ENCODE results near the gene FREM3. TPM values are rescaled to one million over a fixed set of nuclear protein-coding genes. Genes with fewer than 3 reads are reported as not detected.

The FREM3 gene
- total and polyA plus RNA-seq, 8 donors = not detected

DNA sequence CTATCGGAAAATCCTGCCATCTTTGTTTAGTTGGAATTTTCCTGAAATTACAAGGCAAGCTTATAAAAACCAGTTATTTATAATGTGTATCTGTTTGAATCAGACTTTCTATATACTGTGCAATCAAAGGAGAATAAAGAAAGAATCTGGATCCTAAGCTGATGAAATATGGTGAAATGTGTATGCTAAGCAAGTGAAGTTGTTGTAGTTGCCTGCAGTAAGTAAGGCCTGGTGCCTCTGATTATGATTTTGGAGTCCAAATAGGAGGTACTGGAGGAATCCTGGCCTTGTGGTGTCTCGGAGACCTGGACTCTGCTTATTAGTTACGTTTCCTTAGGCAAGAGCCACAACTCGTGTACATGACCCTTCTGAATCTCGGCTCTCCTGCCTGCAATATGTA, 13.1 kb upstream of the FREM3 start:
- ATAC-seq (no peak), DNase-seq (no peak), FAIRE-seq (no peak)
- H3K27ac ChIP-seq = no peak overlapping the region
- no peak overlapping the region for H3K4me3 ChIP-seq
- no peaks in the 10 kb centered on the region for H3K27me3 ChIP-seq
- H3K4me1 ChIP-seq = no peaks in the 10 kb centered on the region
- intact Hi-C loops (cut with DNase I) = no loop called here
- no peaks in the 10 kb centered on the region for H3K9me3 ChIP-seq
- no peaks in the 10 kb centered on the region for H3K36me3 ChIP-seq
- no peak for TF ChIP-seq CTCF (IDR thresholded peaks at IDR 0.05)
- WGBS, 2 donors = 86 to 94% methylated on average over 5 of the region's 5 CpGs

- Histone ChIP-seq H3K27ac (no peak overlapping the region), H3K4me1 (no peaks in the 10 kb centered on the region), H3K36me3 (no peaks in the 10 kb centered on the region), H3K9me3 (no peaks in the 10 kb centered on the region), H3K27me3 (no peaks in the 10 kb centered on the region), H3K4me3 (no peak overlapping the region)
- ATAC-seq = no peak
- intact Hi-C loops (cut with DNase I) = no loop called here
- FAIRE-seq = no peak
- DNase-seq = no peak
- no peak for TF ChIP-seq CTCF (IDR thresholded peaks at IDR 0.05)
- WGBS, 2 donors = 40 to 49% methylated on average over 1 of the region's 1 CpG
Observed at GRCh38 chr4:143712155-143712550, 11.7 kb upstream of the FREM3 start.

DNA sequence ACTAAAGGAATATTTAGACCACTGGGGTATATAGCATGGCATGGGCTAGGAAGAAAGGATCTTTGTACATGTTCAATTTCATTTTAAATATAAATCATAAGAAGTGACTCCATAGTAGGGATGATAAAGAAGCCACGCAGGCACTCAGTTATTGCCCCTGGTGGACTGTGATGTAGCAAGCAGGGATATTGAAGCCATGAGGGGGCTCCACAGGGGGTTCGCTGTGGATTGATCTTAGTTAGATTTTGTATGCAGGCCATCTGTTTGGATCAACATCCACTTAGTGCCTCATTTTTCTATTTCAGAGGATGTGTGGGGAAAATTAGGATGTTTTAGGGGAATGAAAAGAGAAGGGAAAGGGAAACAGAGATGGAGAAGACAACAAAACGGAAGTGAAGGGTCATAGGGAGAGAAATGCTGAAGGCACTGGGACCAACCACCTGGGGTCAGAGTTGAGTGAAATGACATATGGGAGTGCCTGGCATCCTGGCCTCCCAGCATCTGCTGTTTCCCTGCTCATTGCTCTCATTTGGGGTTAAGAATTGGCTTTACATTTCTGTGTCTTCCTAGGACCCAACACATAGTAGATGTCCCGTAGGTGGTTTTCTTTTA, 11.2 kb upstream of the FREM3 start:
- no peak for ATAC-seq
- H3K4me1 ChIP-seq = no peaks in the 10 kb centered on the region
- H3K4me3 ChIP-seq = no peak overlapping the region
- intact Hi-C loops (cut with DNase I) = no loop called here
- H3K27ac ChIP-seq = no peak overlapping the region
- no peaks in the 10 kb centered on the region for H3K9me3 ChIP-seq
- DNase-seq = no peak
- WGBS, 2 donors = 84 to 88% methylated on average over 4 of the region's 4 CpGs
- no peaks in the 10 kb centered on the region for H3K36me3 ChIP-seq
- TF ChIP-seq CTCF (IDR thresholded peaks at IDR 0.05) = no peak
- FAIRE-seq = no peak
- H3K27me3 ChIP-seq = no peaks in the 10 kb centered on the region

- intact Hi-C loops (cut with DNase I) = no loop called here
- DNase-seq (no peak), ATAC-seq (no peak), FAIRE-seq (no peak)
- Histone ChIP-seq H3K27me3 (peaks cover 0 to 11% (median 4%) of the 10 kb centered on the region in 4 donors), H3K9me3 (no peaks in the 10 kb centered on the region), H3K4me3 (no peak overlapping the region), H3K36me3 (no peaks in the 10 kb centered on the region), H3K4me1 (peaks cover 0 to 5% (median 3%) of the 10 kb centered on the region in 3 donors), H3K27ac (no peak overlapping the region)
- WGBS, 2 donors = 40 to 55% methylated on average over 6 of the region's 6 CpGs
- TF ChIP-seq CTCF (IDR thresholded peaks at IDR 0.05) = no peak
Observed at GRCh38 chr4:143701365-143701764, 890 bp upstream of the FREM3 start.

- Histone ChIP-seq H3K4me1 (peaks cover 0 to 5% (median 3%) of the 10 kb centered on the region in 3 donors), H3K36me3 (no peaks in the 10 kb centered on the region), H3K27me3 (peaks cover 0 to 11% (median 4%) of the 10 kb centered on the region in 4 donors), H3K9me3 (no peaks in the 10 kb centered on the region), H3K27ac (no peak overlapping the region), H3K4me3 (peak overlapping the region; percentile 8 to 45 (median 16))
- TF ChIP-seq CTCF (IDR thresholded peaks at IDR 0.05) = no peak
- DNase-seq = peak in 2 of 6 donors; percentile 18 to 66
- WGBS, 2 donors = 3% methylated on average over 29 to 34 of the region's 34 CpGs
- intact Hi-C loops (cut with DNase I) = no loop called here
- no peak for FAIRE-seq
- ATAC-seq = peak in 3 of 4 donors; percentile 48 to 65 (median 48)
Observed at GRCh38 chr4:143700046-143700415, 444 bp downstream of the FREM3 start.

Data from pancreas (tissue), 10 donors.